ENCODE results near the gene LHX5. TPM values are rescaled to one million over a fixed set of nuclear protein-coding genes. Genes with fewer than 3 reads are reported as not detected.

Gene LHX5
- 1.9 and 2.1 TPM in 2 replicates for total RNA-seq (2021)
- long read RNA-seq, partial matches to known transcripts: 3 of 3 reads
- long read RNA-seq, other reads (novel, unspliced or antisense): 0 of 3 reads

GRCh38 chr12:113471619-113472171 lies at the start of gene LHX5:
Gene LHX5 (minus strand): TSS chr12:113471871. CDS start chr12:113471498, 373 bp downstream.
- Histone ChIP-seq H4K20me1 (ENCODE audit: control insufficient read depth, insufficient read depth, insufficient read length) (no peaks in the 10 kb centered on the region), H3K27ac (ENCODE audit: insufficient read length, low read depth, low read length) (no peak within 1 kb of the TSS), H3K4ac (ENCODE audit: low read depth, low read length) (no peak within 1 kb of the TSS), H3K9me3 (ENCODE audit: control insufficient read depth, low read depth, low read length) (no peaks in the 10 kb centered on the region), H3K56ac (ENCODE audit: insufficient read length, low read depth, low read length) (no peak within 1 kb of the TSS), H3K4me2 (ENCODE audit: insufficient read depth, insufficient read length, low read length) (peak within 1 kb of the TSS; percentile 79), H4K91ac (ENCODE audit: insufficient read length, low read depth, low read length) (no peak within 1 kb of the TSS), H2AFZ (ENCODE audit: low read length) (no peak within 1 kb of the TSS), H3K23me2 (ENCODE audit: insufficient read length, low read depth, low read length, poor library complexity, severe bottlenecking) (peaks cover 27% of the 10 kb centered on the region), H3K18ac (ENCODE audit: insufficient read length, low read depth, low read length) (peak within 1 kb of the TSS; percentile 86), H2AK5ac (ENCODE audit: insufficient read length, low read length) (no peak within 1 kb of the TSS), H3K14ac (ENCODE audit: insufficient read depth, low read length) (peak within 1 kb of the TSS; percentile 89; the same call in 1 of the 2 replicates), H3K79me1 (ENCODE audit: insufficient read depth, low read depth, low read length, poor library complexity, severe bottlenecking) (no peaks in the 10 kb centered on the region), H3K79me2 (ENCODE audit: insufficient read depth, low read length) (no peaks in the 10 kb centered on the region), H2BK20ac (ENCODE audit: low read depth, low read length, poor library complexity, severe bottlenecking) (no peak within 1 kb of the TSS), H2BK120ac (ENCODE audit: low read depth, low read length, poor library complexity, severe bottlenecking) (peak within 1 kb of the TSS; percentile 82), H2BK12ac (ENCODE audit: insufficient read length, low read depth, low read length) (no peak within 1 kb of the TSS), H3K9ac (ENCODE audit: extremely low read depth, insufficient read length, low read length) (no peak within 1 kb of the TSS), H3K4me1 (ENCODE audit: insufficient read depth, low read length) (no peaks in the 10 kb centered on the region; the same call in 1 of the 2 replicates), H2BK5ac (ENCODE audit: insufficient read length, low read length) (no peak within 1 kb of the TSS), H3K27me3 (ENCODE audit: insufficient read depth, low read length) (peaks cover 97% of the 10 kb centered on the region), H3T11ph (ENCODE audit: low read length) (no peak within 1 kb of the TSS), H4K5ac (ENCODE audit: insufficient read length, low read depth, low read length) (no peak within 1 kb of the TSS), H2BK15ac (ENCODE audit: low read depth, low read length) (no peak within 1 kb of the TSS), H4K8ac (replicated peaks; ENCODE audit: insufficient read length, low read depth, low read length) (no peak within 1 kb of the TSS), H3K23ac (ENCODE audit: insufficient read length, low read depth, low read length) (no peak within 1 kb of the TSS)
- Mint-ChIP-seq H3K27me3 (ENCODE audit: low read depth) (peaks cover 100% of the 10 kb centered on the region), H3K36me3 (ENCODE audit: insufficient read depth in 1 of 3, low read depth in 3 of 3) (peaks cover 0 to 22% (median 0%) of the 10 kb centered on the region in 3 experiments; a peak in 4 of 7 replicates), H3K4me3 (peak within 1 kb of the TSS; percentile 57 to 83), H3K4me1 (peaks cover 58 to 72% of the 10 kb centered on the region in 2 experiments), H3K9me3 (peaks cover 0 to 7% of the 10 kb centered on the region in 2 experiments; a peak in 2 of 5 replicates), H3K27ac (peak within 1 kb of the TSS; percentile 31 to 78 (median 76); a peak in 3 of 7 replicates)
- WGBS (ENCODE audit: extremely low coverage, insufficient read length, low lambda C conversion rate): no CpG with 5 or more reads among the region's 43 CpGs
- peak; percentile 78 for DNase-seq
- TF ChIP-seq, protein P1, sequence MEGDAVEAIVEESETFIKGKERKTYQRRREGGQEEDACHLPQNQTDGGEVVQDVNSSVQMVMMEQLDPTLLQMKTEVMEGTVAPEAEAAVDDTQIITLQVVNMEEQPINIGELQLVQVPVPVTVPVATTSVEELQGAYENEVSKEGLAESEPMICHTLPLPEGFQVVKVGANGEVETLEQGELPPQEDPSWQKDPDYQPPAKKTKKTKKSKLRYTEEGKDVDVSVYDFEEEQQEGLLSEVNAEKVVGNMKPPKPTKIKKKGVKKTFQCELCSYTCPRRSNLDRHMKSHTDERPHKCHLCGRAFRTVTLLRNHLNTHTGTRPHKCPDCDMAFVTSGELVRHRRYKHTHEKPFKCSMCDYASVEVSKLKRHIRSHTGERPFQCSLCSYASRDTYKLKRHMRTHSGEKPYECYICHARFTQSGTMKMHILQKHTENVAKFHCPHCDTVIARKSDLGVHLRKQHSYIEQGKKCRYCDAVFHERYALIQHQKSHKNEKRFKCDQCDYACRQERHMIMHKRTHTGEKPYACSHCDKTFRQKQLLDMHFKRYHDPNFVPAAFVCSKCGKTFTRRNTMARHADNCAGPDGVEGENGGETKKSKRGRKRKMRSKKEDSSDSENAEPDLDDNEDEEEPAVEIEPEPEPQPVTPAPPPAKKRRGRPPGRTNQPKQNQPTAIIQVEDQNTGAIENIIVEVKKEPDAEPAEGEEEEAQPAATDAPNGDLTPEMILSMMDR (conservative IDR thresholded peaks at IDR 0.05): no peak
